ENCODE measurements around the gene SLC17A5.

- TF ChIP-seq CTCF (IDR thresholded peaks at IDR 0.05), result no peak
- no peak for TF ChIP-seq EZH2 (IDR thresholded peaks at IDR 0.05)
- no peak for TF ChIP-seq EZH2phosphoT487 (IDR thresholded peaks at IDR 0.05)
These were observed 5.6 kb downstream of the SLC17A5 start for GRCh38 chr6:73648166-73648565.
